Activated T-cell treated with anti-CD3 and anti-CD28 coated beads for 48 hours (primary cell): ENCODE data around the gene TGFBR3L.
A peak's percentile ranks its signal among the peaks of the same experiment; 100 is the strongest.

ENCODE experiments used
- DNase-seq: peaks from one replicate; pipeline ENCODE4 v3.0.0-alpha.2; 2020; ENCODE audit warnings: low read depth

The TGFBR3L gene

DNA sequence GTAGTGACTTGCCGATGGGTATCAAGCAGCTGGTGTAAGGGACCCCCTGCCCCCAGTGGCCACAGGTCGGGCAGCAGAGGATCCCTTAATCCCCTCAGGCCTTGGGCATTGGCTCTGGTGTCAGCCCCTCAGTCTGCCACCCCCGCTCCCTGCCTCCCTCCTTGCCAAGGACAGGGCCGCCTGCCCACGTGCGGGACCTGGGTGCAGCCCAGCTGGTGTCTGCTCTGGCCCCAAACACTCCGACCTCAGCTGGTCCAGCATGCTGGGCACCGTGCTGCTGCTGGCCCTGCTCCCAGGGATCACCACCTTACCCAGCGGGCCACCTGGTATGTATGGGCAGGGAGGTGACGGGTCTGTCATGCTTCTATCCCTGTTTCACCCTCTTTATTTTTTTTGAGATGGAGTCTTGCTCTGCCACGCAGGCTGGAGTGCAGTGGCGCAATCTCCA lies at the start of gene TGFBR3L:
TSS of gene TGFBR3L (plus strand) at position 233 of the 448 bp plus-strand sequence.
- DNase-seq = no peak

GRCh38 chr19:7865262-7865911 lies 49.2 kb upstream of the TGFBR3L start:
- no peak for DNase-seq

- no peak for DNase-seq
These were observed 48.1 kb upstream of the TGFBR3L start for GRCh38 chr19:7866399-7867091.

- DNase-seq = no peak
These were observed 47.4 kb upstream of the TGFBR3L start for GRCh38 chr19:7867092-7867844.

DNA sequence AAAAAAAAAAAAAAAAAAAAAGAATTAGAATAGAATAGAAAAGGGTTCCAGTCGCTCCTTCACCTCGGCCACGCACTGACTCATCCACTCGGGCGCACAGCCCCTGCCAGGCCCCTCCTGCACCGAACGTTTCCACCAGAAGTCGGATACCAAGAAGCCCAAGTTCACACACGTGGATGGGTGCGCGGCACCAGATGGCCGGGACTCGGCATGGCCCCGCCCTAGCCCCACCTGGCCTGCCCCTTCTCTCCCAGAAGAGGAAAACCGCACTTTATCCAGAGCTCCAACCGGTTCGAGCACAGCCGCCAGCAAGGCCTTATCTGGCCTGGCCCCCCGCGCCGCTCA lies 46.3 kb upstream of the TGFBR3L start:
- DNase-seq = no peak

- DNase-seq = peak; percentile 82
These were observed 45.8 kb upstream of the TGFBR3L start for GRCh38 chr19:7868671-7869452.

GRCh38 chr19:7869453-7869909 lies 45.1 kb upstream of the TGFBR3L start:
- peak; percentile 76 for DNase-seq

- DNase-seq = peak; percentile 52
These were observed 44.6 kb upstream of the TGFBR3L start for GRCh38 chr19:7869910-7870511.

GRCh38 chr19:7870571-7871436 lies 43.8 kb upstream of the TGFBR3L start:
- peak; percentile 68 for DNase-seq

GRCh38 chr19:7871437-7872305 lies 43.0 kb upstream of the TGFBR3L start:
- DNase-seq = peak; percentile 85

DNA sequence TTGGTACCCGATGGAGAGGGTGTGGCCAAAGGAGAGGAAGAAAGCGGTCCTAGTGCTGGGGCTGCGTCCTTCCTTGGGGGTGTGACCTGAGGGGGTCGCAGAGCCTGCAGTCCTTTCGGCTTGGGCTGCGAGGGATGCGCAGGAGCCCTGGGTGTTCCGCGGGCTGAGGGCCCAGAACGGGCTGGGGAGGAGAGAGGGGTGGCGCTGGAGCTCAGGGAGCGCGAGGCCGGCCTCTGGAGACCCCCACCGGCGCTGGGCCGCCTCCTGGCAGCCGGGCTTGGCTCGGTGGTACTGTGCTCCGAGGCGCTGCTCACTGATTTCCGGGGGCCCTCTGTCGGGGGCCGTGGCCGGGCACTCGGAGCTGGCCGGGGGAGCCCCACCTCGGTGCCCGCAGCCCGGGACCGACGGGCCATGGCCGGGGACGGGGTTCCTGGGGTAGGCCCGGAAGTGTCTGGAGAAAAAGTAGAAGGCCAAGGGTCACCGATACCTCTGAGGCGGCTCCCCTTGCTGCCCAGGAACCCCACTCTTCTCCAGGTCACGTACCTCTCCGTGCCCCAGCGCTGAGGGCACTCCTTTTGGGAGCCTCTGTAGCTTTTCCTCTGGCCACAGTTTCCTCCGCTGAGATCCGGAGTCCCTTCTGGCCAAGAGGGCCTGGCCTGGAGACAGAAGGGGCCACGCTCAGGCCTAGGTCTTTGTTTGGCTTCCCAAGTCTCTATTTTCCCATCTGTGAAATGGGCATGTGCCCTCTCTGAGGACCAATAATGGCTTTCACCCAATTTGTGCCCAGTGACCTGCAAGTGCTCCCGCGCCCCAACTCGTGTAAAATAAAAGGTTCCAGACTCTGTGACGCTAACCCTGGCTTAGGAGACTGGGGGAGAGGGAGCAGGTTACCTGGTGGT lies 42.1 kb upstream of the TGFBR3L start:
- no peak for DNase-seq

DNA sequence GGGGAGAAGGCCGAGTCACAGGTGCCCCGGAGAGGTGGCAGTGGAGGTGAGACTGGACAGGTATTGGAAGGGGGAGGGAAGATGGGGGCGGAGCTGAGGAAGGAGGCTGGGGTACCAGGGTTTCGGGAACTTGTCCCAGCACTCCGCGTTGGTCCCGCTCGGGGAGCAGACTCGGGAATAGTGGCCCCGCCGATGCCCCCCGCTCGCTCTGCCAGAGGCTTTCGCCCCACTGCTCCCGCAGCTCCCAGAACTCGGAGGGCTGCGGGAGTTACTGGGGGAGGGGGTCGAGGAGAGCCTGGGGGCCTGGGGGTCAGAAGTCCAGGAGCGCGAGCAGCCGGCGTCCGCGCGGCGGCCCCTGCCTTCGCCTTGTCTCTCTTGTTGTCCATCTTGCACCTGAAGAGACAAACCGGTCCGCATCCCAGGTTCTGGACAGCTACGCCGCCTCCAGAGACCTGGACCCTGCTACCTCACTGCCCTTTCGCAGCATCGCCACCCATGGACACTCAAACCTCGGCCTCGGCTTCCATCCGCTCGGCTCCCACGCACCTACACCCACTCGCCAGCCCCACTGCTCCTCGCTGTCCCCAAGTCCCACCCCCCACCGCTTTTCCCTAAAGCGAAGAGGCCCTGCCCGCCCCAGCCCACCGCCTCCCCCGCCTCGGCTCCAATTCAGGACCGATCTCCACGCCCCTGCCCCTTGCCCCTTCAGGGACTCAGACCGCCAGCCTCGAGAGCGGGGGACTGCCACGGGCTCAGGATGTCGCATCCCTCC lies 41.1 kb upstream of the TGFBR3L start:
- DNase-seq = no peak

GRCh38 chr19:7874076-7874896 lies 40.3 kb upstream of the TGFBR3L start, which contains the start of gene PRR36:
Gene PRR36 (minus strand): TSS chr19:7874390. CDS start chr19:7873689, 701 bp downstream.
- DNase-seq = no peak

DNA sequence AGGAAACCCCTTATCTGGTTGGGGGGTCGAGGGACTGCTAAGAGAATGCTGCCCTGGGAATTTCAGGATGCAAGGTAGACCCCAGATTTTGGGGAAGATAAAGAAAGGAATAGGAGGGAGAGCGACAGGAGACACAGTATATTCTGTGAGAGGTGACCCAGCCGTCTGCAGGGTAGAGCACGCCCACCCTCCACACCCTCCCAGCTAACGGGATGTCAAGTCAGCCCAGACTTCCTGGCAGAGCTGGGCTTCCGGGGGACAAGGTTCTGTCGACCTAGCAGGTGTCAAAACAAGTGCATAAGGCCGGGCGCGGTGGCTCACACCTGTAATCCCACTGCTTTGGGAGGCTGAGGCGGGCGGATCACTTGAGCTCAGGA lies 39.7 kb upstream of the TGFBR3L start:
- no peak for DNase-seq

DNA sequence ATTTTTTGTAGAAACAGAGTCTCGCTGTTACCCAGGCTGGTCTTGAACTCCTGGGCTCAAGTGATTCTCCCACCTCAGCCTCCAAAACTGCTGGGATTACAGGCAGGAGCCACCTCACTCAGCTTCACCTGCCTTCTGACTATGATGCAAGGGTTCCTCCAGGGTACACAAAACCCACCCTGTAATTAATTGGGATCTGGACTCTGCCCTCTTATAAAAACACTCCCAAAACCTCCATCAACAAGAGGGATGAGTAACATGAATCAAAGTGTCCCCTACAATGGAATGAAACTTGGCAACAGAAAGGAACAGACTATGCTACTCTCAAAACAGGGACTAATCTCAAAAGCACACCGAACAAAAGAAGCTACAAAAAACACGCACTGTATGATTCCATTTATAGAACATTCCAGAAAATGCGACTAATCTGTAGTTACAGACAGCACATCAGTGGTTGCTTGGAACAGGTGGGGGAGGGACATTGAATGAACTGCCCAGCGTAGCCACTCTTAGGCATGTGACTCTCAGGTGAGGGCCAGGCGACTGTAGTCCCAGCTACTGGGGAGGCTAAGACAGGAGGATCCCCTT lies 37.3 kb upstream of the TGFBR3L start:
- no peak for DNase-seq

DNA sequence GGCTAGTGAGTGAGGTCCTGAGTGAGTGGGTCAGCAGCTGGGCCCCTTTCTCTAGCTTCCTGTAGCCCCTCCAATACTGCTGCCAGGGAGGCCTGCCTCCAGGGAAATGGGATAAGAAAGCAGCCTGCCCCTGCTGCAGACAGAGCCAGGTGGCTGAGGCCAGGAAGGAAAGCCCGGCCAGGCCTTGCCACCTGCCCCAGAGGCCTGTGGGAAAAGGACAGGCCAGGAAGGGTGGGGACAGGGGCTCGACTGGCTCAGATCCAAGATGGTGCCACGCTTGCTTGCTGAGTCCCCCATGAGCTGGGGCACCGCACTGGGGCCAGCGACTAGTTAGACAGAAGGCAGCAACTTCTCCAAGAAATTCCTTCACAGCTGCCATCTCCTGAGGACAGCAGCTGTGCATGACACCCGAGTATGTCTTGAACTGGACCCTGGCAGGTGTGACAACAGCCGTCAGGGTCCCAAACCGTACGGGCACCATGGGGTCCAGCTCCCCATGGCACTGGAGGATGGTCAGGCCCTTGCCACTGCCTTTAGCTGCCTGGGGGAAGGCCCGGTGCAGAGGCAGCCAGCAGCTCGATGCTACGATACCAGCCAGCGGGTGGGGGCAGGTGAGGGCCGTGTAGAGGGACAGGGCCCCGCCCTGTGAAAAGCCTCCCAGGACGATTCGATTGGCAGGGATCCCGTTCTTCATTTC lies 35.4 kb upstream of the TGFBR3L start:
- DNase-seq = no peak
